HG02884 (cell line): ENCODE results near the gene TAF11L13.

ENCODE experiments used
- ATAC-seq: cut with Tn5 transposase; IDR thresholded peaks from one replicate; pipeline ENCODE4 v1.9.1; 2021; ENCODE audit warnings: mild to moderate bottlenecking, moderate library complexity; ENCODE audit not compliant: unreplicated experiment

The TAF11L13 gene

DNA sequence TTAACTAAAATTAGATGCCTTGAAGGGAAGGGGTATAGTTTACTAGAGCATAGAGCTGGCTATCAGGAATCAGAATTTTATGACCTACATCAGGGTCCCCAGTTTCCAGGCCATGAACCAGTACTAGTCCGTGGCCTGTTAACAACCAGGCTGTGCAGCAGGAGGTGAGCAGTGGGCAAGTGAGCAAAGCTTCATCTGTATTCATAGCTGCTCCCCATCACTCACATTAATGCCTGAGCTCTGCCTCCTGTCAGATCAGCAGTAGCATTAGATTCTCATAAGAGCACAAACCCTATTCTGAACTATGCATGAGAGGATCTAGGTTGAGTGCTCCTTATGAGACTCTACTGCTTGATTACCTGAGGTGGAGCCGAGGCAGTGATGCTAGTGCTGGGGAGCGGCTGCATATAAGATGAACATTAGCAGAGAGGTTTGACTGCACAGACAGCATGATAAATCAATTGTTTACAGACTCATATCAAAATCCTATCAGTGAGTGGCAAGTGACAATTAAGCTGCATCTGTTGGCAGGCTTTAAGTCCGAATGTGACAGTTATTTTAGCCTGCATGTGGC, 47.0 kb downstream of the TAF11L13 start:
- ATAC-seq, result no peak

DNA sequence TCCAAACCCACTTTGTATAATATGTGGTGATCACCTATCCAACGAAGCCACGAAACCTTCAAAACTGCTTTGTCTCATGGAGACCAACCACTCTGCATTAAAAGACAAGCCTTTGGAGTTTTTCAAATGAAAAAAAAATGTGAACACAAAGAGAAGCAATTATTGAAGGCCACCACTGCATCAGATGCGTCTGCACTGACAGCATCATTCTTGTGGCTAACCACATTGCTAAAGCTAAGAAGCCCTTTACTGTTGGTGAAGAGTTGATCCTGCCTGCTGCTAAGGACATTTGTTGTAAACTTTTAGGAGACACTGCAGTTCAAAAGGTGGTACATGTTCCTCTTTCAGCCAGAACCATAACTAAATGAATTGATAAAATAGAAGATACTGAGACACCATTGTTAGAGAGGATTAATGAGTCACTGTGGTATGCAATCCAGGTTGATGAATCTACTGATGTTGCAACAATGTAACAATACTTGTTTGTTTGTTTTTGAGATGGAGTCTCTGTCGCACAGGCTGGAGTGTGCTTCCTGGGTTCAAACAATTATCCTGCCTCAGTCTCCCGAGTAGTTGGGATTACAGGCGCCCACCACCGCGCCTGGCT, 47.8 kb downstream of the TAF11L13 start:
- ATAC-seq, result no peak

DNA sequence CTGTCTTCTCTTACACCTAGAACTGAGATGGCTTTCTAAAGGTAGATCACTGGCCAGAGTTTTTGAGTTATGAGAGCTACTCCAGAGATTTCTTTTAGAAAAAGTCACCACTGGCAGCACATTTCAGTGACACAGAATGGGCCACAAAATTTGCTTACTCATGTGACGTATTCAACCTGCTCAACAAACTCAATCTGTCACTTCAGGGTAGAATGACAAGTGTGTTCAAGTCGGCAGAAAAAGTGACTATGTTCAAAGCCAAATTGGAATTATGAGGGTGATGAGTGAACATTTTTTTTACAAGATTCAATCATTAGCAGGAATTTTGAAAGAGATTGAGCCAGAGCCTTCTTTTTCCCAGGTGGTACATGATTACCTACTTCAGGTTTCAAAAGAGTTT, 48.8 kb downstream of the TAF11L13 start:
- ATAC-seq, result no peak
